Endothelial cell of umbilical vein (primary cell): ENCODE results near the gene TSBP1. TPM values are rescaled to one million over a fixed set of nuclear protein-coding genes. Genes with fewer than 3 reads are reported as not detected.

Source experiments
- BruUV-seq: library from RNA; stranded (reverse); fragments of 400-500 nt; replicated peaks from 2 replicates; lab custom pipeline; 2021; lab: Mats Ljungman, UMichigan
- CTCF ChIA-PET: fragments of 300-600, 350-600 bp; sonication (Branson Sonifier 250); formaldehyde crosslinking; loops from one replicate; lab custom pipeline; 2021; ENCODE audit warnings: antibody characterized with exemption, inconsistent platforms; lab: Charles Lee
- POLR2A ChIA-PET: fragments of 300-600, 350-600 bp; sonication (Branson Sonifier 250); formaldehyde crosslinking; loops from one replicate; lab custom pipeline; 2021; ENCODE audit warnings: antibody characterized with exemption, inconsistent platforms; lab: Charles Lee
- DNase-seq: peaks from one replicate; pipeline ENCODE4 v3.0.0-alpha.2; 2011; ENCODE audit warnings: low read depth, low spot score
- FAIRE-seq: peaks from 2 replicates; lab custom pipeline; 2011; peaks lifted over from hg19 to GRCh38; lab: Jason Lieb, UNC
- H2AFZ ChIP-seq: 2 replicates; pipeline ENCODE4 v1.6.0; 2012; ENCODE audit warnings: low read depth, low read length, control low read depth, inconsistent platforms
- H3K27ac ChIP-seq: 2 replicates; pipeline ENCODE4 v1.5.1; 2011; ENCODE audit warnings: low read depth, mild to moderate bottlenecking, control low read depth, low read length, moderate library complexity; ENCODE audit not compliant: insufficient read depth
- H3K27me3 ChIP-seq, 2 experiments: 2 replicates each; pipeline versions ENCODE4 v1.6.0 to v1.6.1; 2011; ENCODE audit warnings: low read length in 2 of 2, mixed read lengths in 1 of 2; ENCODE audit not compliant: control insufficient read depth in 2 of 2, insufficient read depth in 2 of 2
- H3K36me3 ChIP-seq, 2 experiments: 2 replicates in 1 of 2; 3 replicates in 1 of 2; pipeline ENCODE4 v1.5.1; 2011; ENCODE audit warnings: low read length in 2 of 2, mild to moderate bottlenecking in 1 of 2, moderate library complexity in 1 of 2; ENCODE audit not compliant: control insufficient read depth in 2 of 2, insufficient read depth in 2 of 2; ENCODE audit errors: extremely low read depth in 1 of 2
- H3K4me1 ChIP-seq: 3 replicates; pipeline ENCODE4 v1.5.1; 2011; ENCODE audit warnings: mild to moderate bottlenecking, low read length; ENCODE audit not compliant: control insufficient read depth, insufficient read depth; ENCODE audit errors: extremely low read depth
- H3K4me2 ChIP-seq: 2 replicates; pipeline ENCODE4 v1.6.1; 2011; ENCODE audit warnings: low read length, control low read depth, mixed read lengths; ENCODE audit not compliant: insufficient read depth
- H3K4me3 ChIP-seq, 3 experiments: fragments of 200-600 bp in 1 of 3; sonication (generic), shearing (Covaris generic) in 1 of 3; replicated peaks in 1 of 3; 2 replicates each; pipeline ENCODE4 v1.5.1; 2011 to 2016; ENCODE audit warnings: control low read depth in 3 of 3, low read length in 3 of 3, mild to moderate bottlenecking in 2 of 3, inconsistent platforms in 1 of 3, low read depth in 1 of 3, moderate library complexity in 1 of 3; ENCODE audit not compliant: insufficient read depth in 1 of 3
- H3K79me2 ChIP-seq: 2 replicates; pipeline ENCODE4 v1.6.0; 2012; ENCODE audit warnings: low read length, inconsistent platforms; ENCODE audit not compliant: control insufficient read depth, insufficient read depth
- H3K9ac ChIP-seq: replicated peaks from 2 replicates; pipeline ENCODE3; 2011; ENCODE audit warnings: low read length, control low read depth; ENCODE audit not compliant: insufficient read depth; ENCODE audit errors: extremely low read depth
- H3K9me1 ChIP-seq: replicated peaks from 3 replicates; pipeline ENCODE4 v1.6.0; 2011; ENCODE audit warnings: mild to moderate bottlenecking, low read length; ENCODE audit not compliant: control insufficient read depth, insufficient read depth; ENCODE audit errors: extremely low read depth
- H3K9me3 ChIP-seq: replicated peaks from 2 replicates; pipeline ENCODE4 v1.5.1; 2012; ENCODE audit warnings: low read length, inconsistent platforms; ENCODE audit not compliant: control insufficient read depth, insufficient read depth
- H4K20me1 ChIP-seq: replicated peaks from 2 replicates; pipeline ENCODE3; 2011; ENCODE audit warnings: mild to moderate bottlenecking, low read length; ENCODE audit not compliant: control insufficient read depth, insufficient read depth; ENCODE audit errors: extremely low read depth
- EZH2 ChIP-seq: IDR thresholded peaks from 2 replicates; pipeline ENCODE4 v1.6.1; 2012; ENCODE audit warnings: borderline replicate concordance, low read depth, mild to moderate bottlenecking, moderate library complexity, low read length, inconsistent platforms; ENCODE audit not compliant: severe bottlenecking
- FOS ChIP-seq: IDR thresholded peaks from 2 replicates; pipeline ENCODE4 v1.6.1; 2011; ENCODE audit warnings: mild to moderate bottlenecking, low read length, moderate library complexity, borderline replicate concordance; ENCODE audit not compliant: insufficient read depth
- GATA2 ChIP-seq: IDR thresholded peaks from 2 replicates; pipeline ENCODE4 v1.7.0; 2011; ENCODE audit warnings: low read depth, mild to moderate bottlenecking, moderate library complexity, mixed read lengths, low read length; ENCODE audit not compliant: insufficient read length, insufficient read depth
- JUN ChIP-seq: IDR thresholded peaks from 2 replicates; pipeline ENCODE4 v1.6.1; 2011; ENCODE audit warnings: borderline replicate concordance, low read depth; ENCODE audit not compliant: insufficient read length, insufficient read depth
- MYC ChIP-seq: IDR thresholded peaks from one replicate; pipeline ENCODE4 v1.6.1; 2011; ENCODE audit warnings: mild to moderate bottlenecking, low read depth, low read length
- POLR2A ChIP-seq: IDR thresholded peaks from 2 replicates; pipeline ENCODE4 v1.6.1; 2012; ENCODE audit warnings: low read depth, mild to moderate bottlenecking, control low read depth, low read length
- POLR2AphosphoS5 ChIP-seq: IDR thresholded peaks from 2 replicates; pipeline ENCODE4 v1.6.1; 2012; ENCODE audit warnings: low read depth, mild to moderate bottlenecking, control low read depth, low read length, moderate library complexity; ENCODE audit not compliant: insufficient read depth
- dilution Hi-C: fragments of 300-500 bp; cut with MboI; formaldehyde crosslinking; loops from one replicate; pipeline ENCODE4 v1.15.0; 2019; ENCODE audit warnings: low sequenced_read_pairs; ENCODE audit not compliant: extremely low pct_ligation_motif_present
- intact Hi-C: fragments of 100-400 bp; cut with micrococcal nuclease; formaldehyde crosslinking; loops from one replicate; pipeline ENCODE4 v1.10.0; 2022
- polyA plus RNA-seq, 4 experiments: library from polyadenylated mRNA; depleted of rRNA in 3 of 4; stranded (reverse) in 3 of 4; unstranded in 1 of 4; fragments of >200 nt; gene quantifications; 2 replicates each; pipeline versions ENCODE4 v1.2.1 to v1.2.3, GENCODE V29; 2011 to 2012; ENCODE audit warnings: missing spikeins in 1 of 4
- small RNA-seq: library from RNA; depleted of rRNA; stranded (forward); fragments of <200 nt; gene quantifications from one replicate; pipeline ENCODE3, GENCODE V24; 2012; ENCODE audit warnings: low replicate concordance, low read depth; ENCODE audit not compliant: insufficient read depth, insufficient read length
- total RNA-seq: library from RNA; stranded (reverse); gene quantifications from 2 replicates; pipeline ENCODE4 v1.2.3, GENCODE V29; 2021
- TF ChIP-seq, protein P1 (sequence below), 2 donors: IDR thresholded peaks; 1 replicate in 1 of 2; 2 replicates in 1 of 2; pipeline ENCODE4 v1.5.1; 2011; ENCODE audit warnings: low read length in 2 of 2, mild to moderate bottlenecking in 2 of 2, moderate library complexity in 2 of 2, control low read depth in 1 of 2, inconsistent platforms in 1 of 2, low read depth in 1 of 2; ENCODE audit not compliant: insufficient read depth in 1 of 2; ENCODE audit errors: extremely low read depth in 1 of 2
- TF ChIP-seq, protein P2 (sequence below): IDR thresholded peaks from 2 replicates; pipeline ENCODE4 v1.6.1; 2011; ENCODE audit not compliant: insufficient read depth, insufficient read length

Gene TSBP1
- total and polyA plus RNA-seq, 2 donors (not counting 3 experiments of a cell fraction or from before 2014, with no cell fraction given), result not detected

GRCh38 chr6:32244270-32244669 lies 127.4 kb downstream of the TSBP1 start:
- no TSS peak for BruUV-seq
- FAIRE-seq (no peak), DNase-seq (no peak)
- Histone ChIP-seq H3K27me3 (no peaks in the 10 kb centered on the region), H3K4me1 (peaks cover 3% of the 10 kb centered on the region), H3K27ac (no peak overlapping the region), H3K9me1 (no peaks in the 10 kb centered on the region), H2AFZ (peak overlapping the region; percentile 71), H3K79me2 (no peaks in the 10 kb centered on the region), H3K9ac (no peak overlapping the region), H3K4me2 (no peak overlapping the region), H3K36me3 (no peaks in the 10 kb centered on the region), H4K20me1 (no peaks in the 10 kb centered on the region), H3K4me3 (no peak overlapping the region), H3K9me3 (no peaks in the 10 kb centered on the region)
- ChIA-PET POLR2A (no interaction called here), CTCF (interaction anchor here (0.6 to 4.9 kb wide), 16 partner anchors 11 to 627 kb away, joined by 3 to 50 read pairs (median 3); partner anchors contain the start of genes NOTCH4 and TAP2)
- intact Hi-C loops (loop anchor here (2.0 kb wide), 1 partner anchor 125 kb away; no protein-coding TSS in a partner anchor), dilution Hi-C loops (no loop called here)
- TF ChIP-seq FOS (no peak), MYC (no peak), POLR2A (no peak), JUN (no peak), GATA2 (no peak), POLR2AphosphoS5 (no peak), EZH2 (no peak)
- TF ChIP-seq, protein P1, sequence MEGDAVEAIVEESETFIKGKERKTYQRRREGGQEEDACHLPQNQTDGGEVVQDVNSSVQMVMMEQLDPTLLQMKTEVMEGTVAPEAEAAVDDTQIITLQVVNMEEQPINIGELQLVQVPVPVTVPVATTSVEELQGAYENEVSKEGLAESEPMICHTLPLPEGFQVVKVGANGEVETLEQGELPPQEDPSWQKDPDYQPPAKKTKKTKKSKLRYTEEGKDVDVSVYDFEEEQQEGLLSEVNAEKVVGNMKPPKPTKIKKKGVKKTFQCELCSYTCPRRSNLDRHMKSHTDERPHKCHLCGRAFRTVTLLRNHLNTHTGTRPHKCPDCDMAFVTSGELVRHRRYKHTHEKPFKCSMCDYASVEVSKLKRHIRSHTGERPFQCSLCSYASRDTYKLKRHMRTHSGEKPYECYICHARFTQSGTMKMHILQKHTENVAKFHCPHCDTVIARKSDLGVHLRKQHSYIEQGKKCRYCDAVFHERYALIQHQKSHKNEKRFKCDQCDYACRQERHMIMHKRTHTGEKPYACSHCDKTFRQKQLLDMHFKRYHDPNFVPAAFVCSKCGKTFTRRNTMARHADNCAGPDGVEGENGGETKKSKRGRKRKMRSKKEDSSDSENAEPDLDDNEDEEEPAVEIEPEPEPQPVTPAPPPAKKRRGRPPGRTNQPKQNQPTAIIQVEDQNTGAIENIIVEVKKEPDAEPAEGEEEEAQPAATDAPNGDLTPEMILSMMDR (IDR thresholded peaks at IDR 0.05; ENCODE audit: extremely low read depth in 1 of 2, insufficient read depth in 1 of 2, low read depth in 1 of 2, low read length in 2 of 2), result no peak
- TF ChIP-seq, protein P2, sequence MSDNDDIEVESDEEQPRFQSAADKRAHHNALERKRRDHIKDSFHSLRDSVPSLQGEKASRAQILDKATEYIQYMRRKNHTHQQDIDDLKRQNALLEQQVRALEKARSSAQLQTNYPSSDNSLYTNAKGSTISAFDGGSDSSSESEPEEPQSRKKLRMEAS, result no peak

Small RNA genes within 50 kb of the gene (small RNA-seq; reads per million reads assigned to genes)
- gene RNU6-603P, result not detected

Other genes starting within 250 kb of the TSBP1 start
- gene ATF6B, start 243.7 kb downstream of the TSBP1 start, total RNA-seq, result 102 and 106 TPM in 2 replicates
- 113 and 115 TPM in 2 replicates for gene ATF6B, start 243.7 kb downstream of the TSBP1 start, polyA plus RNA-seq
- 5.2 and 6.0 TPM in 2 replicates for gene FKBPL, start 241.6 kb downstream of the TSBP1 start, total RNA-seq
- 3.4 and 3.5 TPM in 2 replicates for gene FKBPL, start 241.6 kb downstream of the TSBP1 start, polyA plus RNA-seq
- gene PRRT1, start 220.0 kb downstream of the TSBP1 start, total RNA-seq, result 0.76 and 1.3 TPM in 2 replicates
- gene PRRT1, start 220.0 kb downstream of the TSBP1 start, polyA plus RNA-seq, result 0.38 and 0.55 TPM in 2 replicates
- 27.2 and 27.6 TPM in 2 replicates for gene PPT2, start 217.8 kb downstream of the TSBP1 start, total RNA-seq
- gene PPT2, start 217.8 kb downstream of the TSBP1 start, polyA plus RNA-seq, result 44.6 and 47.3 TPM in 2 replicates
- 12.6 and 13.6 TPM in 2 replicates for gene EGFL8, start 207.3 kb downstream of the TSBP1 start, total RNA-seq
- gene EGFL8, start 207.3 kb downstream of the TSBP1 start, polyA plus RNA-seq, result 9.0 and 9.8 TPM in 2 replicates
- gene AGPAT1, start 195.8 kb downstream of the TSBP1 start, total RNA-seq, result 38.4 and 45.1 TPM in 2 replicates
- gene AGPAT1, start 195.8 kb downstream of the TSBP1 start, polyA plus RNA-seq, result 132 and 151 TPM in 2 replicates
- gene RNF5, start 193.5 kb downstream of the TSBP1 start, total RNA-seq, result 48.0 and 49.2 TPM in 2 replicates
- 96.0 and 100 TPM in 2 replicates for gene RNF5, start 193.5 kb downstream of the TSBP1 start, polyA plus RNA-seq
- gene AGER, start 187.7 kb downstream of the TSBP1 start, total RNA-seq, result 12.0 and 18.5 TPM in 2 replicates
- gene AGER, start 187.7 kb downstream of the TSBP1 start, polyA plus RNA-seq, result 4.6 and 5.1 TPM in 2 replicates
- 95.9 and 100 TPM in 2 replicates for gene PBX2, start 181.7 kb downstream of the TSBP1 start, total RNA-seq
- 75.5 and 82.3 TPM in 2 replicates for gene PBX2, start 181.7 kb downstream of the TSBP1 start, polyA plus RNA-seq
- gene GPSM3, start 179.3 kb downstream of the TSBP1 start, total RNA-seq, result 21.6 and 22.8 TPM in 2 replicates
- 19.5 and 24.9 TPM in 2 replicates for gene GPSM3, start 179.3 kb downstream of the TSBP1 start, polyA plus RNA-seq
- 114 and 120 TPM in 2 replicates for gene NOTCH4, start 147.8 kb downstream of the TSBP1 start, total RNA-seq
- 41.7 and 41.8 TPM in 2 replicates for gene NOTCH4, start 147.8 kb downstream of the TSBP1 start, polyA plus RNA-seq
- gene BTNL2, start 35.3 kb upstream of the TSBP1 start, total RNA-seq, result not detected in 2 replicates
- not detected in 2 replicates for gene BTNL2, start 35.3 kb upstream of the TSBP1 start, polyA plus RNA-seq
- gene HLA-DRA, start 68.0 kb upstream of the TSBP1 start, total RNA-seq, result not detected in 2 replicates
- not detected in 2 replicates for gene HLA-DRA, start 68.0 kb upstream of the TSBP1 start, polyA plus RNA-seq
- gene HLA-DRB5, start 158.4 kb upstream of the TSBP1 start, total RNA-seq, result not detected in 2 replicates
- gene HLA-DRB5, start 158.4 kb upstream of the TSBP1 start, polyA plus RNA-seq, result not detected in 2 replicates
- gene HLA-DRB1, start 217.9 kb upstream of the TSBP1 start, total RNA-seq, result not detected in 2 replicates
- not detected in 2 replicates for gene HLA-DRB1, start 217.9 kb upstream of the TSBP1 start, polyA plus RNA-seq